Bone marrow (tissue), 2 donors: ENCODE results near the gene SLC9A5.

Experiments used
- DNase-seq, 2 donors: peaks; one replicate each; lab custom pipeline; 2025; lab: John Stamatoyannopoulos, UW

Gene SLC9A5

GRCh38 chr16:67281536-67282446 lies 33.0 kb downstream of the SLC9A5 start:
- no peak for DNase-seq

- no peak for DNase-seq
Measured at GRCh38 chr16:67282447-67282805, 33.6 kb downstream of the SLC9A5 start.

- DNase-seq, result no peak
Measured at GRCh38 chr16:67283039-67283825, 34.5 kb downstream of the SLC9A5 start.

- DNase-seq, result no peak
Measured at GRCh38 chr16:67283826-67284555, 35.2 kb downstream of the SLC9A5 start.

- DNase-seq, result no peak
Measured at GRCh38 chr16:67284699-67285646, 36.2 kb downstream of the SLC9A5 start.

- no peak for DNase-seq
Measured at GRCh38 chr16:67286441-67287235, 37.9 kb downstream of the SLC9A5 start.

- DNase-seq, result no peak
Measured at GRCh38 chr16:67287960-67288359, 39.2 kb downstream of the SLC9A5 start.

GRCh38 chr16:67291461-67291860 lies 42.7 kb downstream of the SLC9A5 start:
- no peak for DNase-seq

- DNase-seq, result no peak
Measured at GRCh38 chr16:67294171-67294757, 45.5 kb downstream of the SLC9A5 start.

- DNase-seq, result no peak
Measured at GRCh38 chr16:67294938-67295361, 46.2 kb downstream of the SLC9A5 start.

GRCh38 chr16:67296420-67296819 lies 47.6 kb downstream of the SLC9A5 start:
- DNase-seq, result no peak

GRCh38 chr16:67298277-67298676 lies 49.5 kb downstream of the SLC9A5 start:
- DNase-seq, result no peak

- DNase-seq, result no peak
Measured at GRCh38 chr16:67299269-67299668, 50.5 kb downstream of the SLC9A5 start.

- DNase-seq, result no peak
Measured at GRCh38 chr16:67301080-67301782, 52.5 kb downstream of the SLC9A5 start.

- DNase-seq, result no peak
Measured at GRCh38 chr16:67302076-67302475, 53.3 kb downstream of the SLC9A5 start.

- no peak for DNase-seq
Measured at GRCh38 chr16:67302970-67303369, 54.2 kb downstream of the SLC9A5 start.

GRCh38 chr16:67304020-67304419 lies 55.2 kb downstream of the SLC9A5 start:
- DNase-seq, result no peak

GRCh38 chr16:67305216-67306071 lies 56.7 kb downstream of the SLC9A5 start:
- no peak for DNase-seq
